T47D (cell line): ENCODE measurements around the gene RABGAP1.

Experiments used
- DNase-seq, 2 experiments: peaks; one replicate each; pipeline versions ENCODE4 v3.0.0 to v3.0.0-alpha.2; 2011 to 2012; ENCODE audit warnings: low read depth in 1 of 2, low spot score in 1 of 2
- JUND ChIP-seq: IDR thresholded peaks from 2 replicates; pipeline ENCODE4 v1.6.1; 2012; ENCODE audit warnings: low read depth
- in situ Hi-C: cut with HindIII; loops from 2 replicates; pipeline ENCODE4 v1.10.0; 2016; ENCODE audit warnings: low sequenced_read_pairs, low pct_unique_long_range_greater_than_20kb

RABGAP1 gene

GRCh38 chr9:123002754-123003153 lies 61.9 kb downstream of the RABGAP1 start:
- TF ChIP-seq JUND, result no peak
- no peak for DNase-seq
- in situ Hi-C loops, result no loop called here

GRCh38 chr9:123003466-123003865 lies 62.6 kb downstream of the RABGAP1 start:
- in situ Hi-C loops, result no loop called here
- no peak for TF ChIP-seq JUND
- no peak for DNase-seq

GRCh38 chr9:123005964-123006363 lies 65.1 kb downstream of the RABGAP1 start:
- in situ Hi-C loops, result no loop called here
- no peak for TF ChIP-seq JUND

GRCh38 chr9:123007269-123007668 lies 66.4 kb downstream of the RABGAP1 start:
- in situ Hi-C loops, result no loop called here
- no peak for DNase-seq
- TF ChIP-seq JUND, result no peak

More at GRCh38 chr9:123005964-123006363, 65.1 kb downstream of the RABGAP1 start:
- no peak for DNase-seq

- in situ Hi-C loops, result no loop called here
- DNase-seq, result peak in 1 of 2 experiments; percentile 53
Observed at GRCh38 chr9:123008909-123009308, 68.1 kb downstream of the RABGAP1 start.

GRCh38 chr9:123011380-123011779 lies 70.6 kb downstream of the RABGAP1 start:
- no peak for DNase-seq
- in situ Hi-C loops, result no loop called here
- TF ChIP-seq JUND, result no peak

More at GRCh38 chr9:123008909-123009308, 68.1 kb downstream of the RABGAP1 start:
- TF ChIP-seq JUND, result no peak

- no peak for TF ChIP-seq JUND
- DNase-seq, result no peak
- in situ Hi-C loops, result no loop called here
Observed at GRCh38 chr9:123011878-123012528, 71.2 kb downstream of the RABGAP1 start.

GRCh38 chr9:123016631-123017030 lies 75.8 kb downstream of the RABGAP1 start:
- in situ Hi-C loops, result no loop called here

GRCh38 chr9:123020796-123021195 lies 80.0 kb downstream of the RABGAP1 start:
- TF ChIP-seq JUND, result no peak
- in situ Hi-C loops, result no loop called here
- no peak for DNase-seq

More at GRCh38 chr9:123016631-123017030, 75.8 kb downstream of the RABGAP1 start:
- DNase-seq, result no peak
- TF ChIP-seq JUND, result no peak

- in situ Hi-C loops, result no loop called here
- no peak for DNase-seq
- TF ChIP-seq JUND, result no peak
Observed at GRCh38 chr9:123026425-123026824, 85.6 kb downstream of the RABGAP1 start.

- TF ChIP-seq JUND, result no peak
- DNase-seq, result no peak
- in situ Hi-C loops, result no loop called here
Observed at GRCh38 chr9:123027517-123027916, 86.7 kb downstream of the RABGAP1 start.

GRCh38 chr9:123028136-123028535 lies 87.3 kb downstream of the RABGAP1 start:
- in situ Hi-C loops, result no loop called here
- DNase-seq, result no peak
- no peak for TF ChIP-seq JUND

GRCh38 chr9:123028973-123029372 lies 88.2 kb downstream of the RABGAP1 start:
- TF ChIP-seq JUND, result no peak
- no peak for DNase-seq
- in situ Hi-C loops, result no loop called here

- TF ChIP-seq JUND, result no peak
- in situ Hi-C loops, result no loop called here
- no peak for DNase-seq
Observed at GRCh38 chr9:123031963-123032362, 91.1 kb downstream of the RABGAP1 start.
